GM12892 (cell line): ENCODE data around the gene GRAP.

Source experiments
- POLR2A ChIP-seq: IDR thresholded peaks from 2 replicates; pipeline ENCODE4 v1.6.1; 2011; ENCODE audit warnings: low read depth, low read length, control low read depth
- POLR2AphosphoS5 ChIP-seq: IDR thresholded peaks from 2 replicates; pipeline ENCODE4 v1.6.1; 2011; ENCODE audit warnings: low read depth, low read length, control low read depth
- TAF1 ChIP-seq: IDR thresholded peaks from 2 replicates; pipeline ENCODE4 v1.6.1; 2011; ENCODE audit warnings: low read depth, mild to moderate bottlenecking, control low read depth, low read length, borderline replicate concordance

- no peak for TF ChIP-seq TAF1
- no peak for TF ChIP-seq POLR2AphosphoS5
- TF ChIP-seq POLR2A: no peak
These were observed 24.0 kb downstream of the GRAP start for GRCh38 chr17:19022747-19023146.
